HCT116 (cell line): Measurements from ENCODE around the gene LIM2. TPM values are rescaled to one million over a fixed set of nuclear protein-coding genes. Genes with fewer than 3 reads are reported as not detected.

Source experiments
- ATAC-seq: fragments of 200-7000 bp; cut with Tn5 transposase; 2 replicates; pipeline ENCODE4 v1.9.1; 2020; ENCODE audit warnings: mild to moderate bottlenecking, moderate library complexity
- BruUV-seq: library from RNA; stranded (reverse); fragments of 400-500 nt; replicated peaks from 2 replicates; lab custom pipeline; 2021; lab: Mats Ljungman, UMichigan
- CTCF ChIA-PET: fragments of 300-600 bp; sonication (Branson Sonifier 250); formaldehyde crosslinking; loops from one replicate; lab custom pipeline; 2021; ENCODE audit warnings: antibody characterized with exemption; lab: Charles Lee
- POLR2A ChIA-PET: fragments of 300-600, 350-600 bp; sonication (Branson Sonifier 250); formaldehyde crosslinking; loops from one replicate; lab custom pipeline; 2021; ENCODE audit warnings: antibody characterized with exemption; lab: Charles Lee
- RAD21 ChIA-PET, 2 experiments: fragments of 300-600 bp; sonication (Branson Sonifier 250); formaldehyde crosslinking; loops; one replicate each; lab custom pipeline; 2023; ENCODE audit warnings: low total read pairs in 2 of 2; ENCODE audit not compliant: uncharacterized antibody in 2 of 2, unreplicated experiment in 2 of 2, low non-redundant PET in 1 of 2; lab: Charles Lee
- DNase-seq: peaks from one replicate; pipeline ENCODE4 v3.0.0-alpha.2; 2010; ENCODE audit warnings: low read depth, low spot score
- H2AFZ ChIP-seq: fragments of 200-600 bp; shearing (Covaris generic), sonication (generic); 2 replicates; pipeline ENCODE4 v1.6.1; 2017; ENCODE audit warnings: low read depth, mixed run types, mixed read lengths, antibody characterized with exemption, low read length; ENCODE audit not compliant: poor library complexity, severe bottlenecking
- H3K27ac ChIP-seq: 2 replicates; pipeline ENCODE4 v1.5.1; 2012; ENCODE audit warnings: low read depth, low read length
- H3K27me3 ChIP-seq: fragments of 200-600 bp; sonication (generic); 2 replicates; pipeline ENCODE4 v1.6.1; 2016; ENCODE audit warnings: mixed run types, low read length, mixed read lengths; ENCODE audit not compliant: insufficient read depth
- H3K36me3 ChIP-seq, 2 experiments: fragments of 200-500 bp in 1 of 2; fragments of 200-600 bp in 1 of 2; sonication (Bioruptor generic) in 1 of 2; sonication (generic) in 1 of 2; 2 replicates each; pipeline versions ENCODE4 v1.5.1 to v1.6.1; 2014 to 2016; ENCODE audit warnings: low read length in 2 of 2, inconsistent platforms in 1 of 2, mixed read lengths in 1 of 2, mixed run types in 1 of 2; ENCODE audit not compliant: insufficient read depth in 2 of 2, control insufficient read depth in 1 of 2
- H3K4me1 ChIP-seq, 2 experiments: fragments of 200-600 bp in 1 of 2; sonication (generic) in 1 of 2; 2 replicates each; pipeline versions ENCODE4 v1.5.1 to v1.6.1; 2012 to 2017; ENCODE audit warnings: low read length in 2 of 2, inconsistent platforms in 1 of 2, mild to moderate bottlenecking in 1 of 2, mixed read lengths in 1 of 2, mixed run types in 1 of 2, moderate library complexity in 1 of 2; ENCODE audit not compliant: insufficient read depth in 2 of 2, control insufficient read depth in 1 of 2
- H3K4me2 ChIP-seq: fragments of 200-600 bp; sonication (generic); 2 replicates; pipeline ENCODE4 v1.6.1; 2017; ENCODE audit warnings: mixed run types, low read length, mixed read lengths
- H3K4me3 ChIP-seq, 2 experiments: fragments of 200-600 bp in 1 of 2; sonication (generic) in 1 of 2; replicated peaks in 1 of 2; 2 replicates each; pipeline ENCODE4 v1.5.1; 2011 to 2016; ENCODE audit warnings: low read length in 2 of 2, control low read depth in 1 of 2, low read depth in 1 of 2, mild to moderate bottlenecking in 1 of 2, mixed read lengths in 1 of 2, mixed run types in 1 of 2
- H3K79me2 ChIP-seq: fragments of 200-600 bp; sonication (generic); 2 replicates; pipeline ENCODE4 v1.6.1; 2017; ENCODE audit warnings: mild to moderate bottlenecking, mixed run types, low read length, moderate library complexity, mixed read lengths; ENCODE audit not compliant: insufficient read depth
- H3K9ac ChIP-seq: fragments of 200-600 bp; sonication (generic); 2 replicates; pipeline ENCODE4 v1.6.1; 2016; ENCODE audit warnings: low read length, mixed read lengths
- H3K9me2 ChIP-seq: fragments of 200-600 bp; sonication (generic), shearing (Covaris generic); 2 replicates; pipeline ENCODE4 v1.6.1; 2017; ENCODE audit warnings: mixed run types, mild to moderate bottlenecking, moderate library complexity; ENCODE audit not compliant: insufficient read depth
- H3K9me3 ChIP-seq, 2 experiments: fragments of 200-500 bp in 1 of 2; fragments of 200-600 bp in 1 of 2; sonication (Bioruptor generic) in 1 of 2; sonication (generic) in 1 of 2; 2 replicates each; pipeline ENCODE4 v1.6.1; 2014 to 2017; ENCODE audit warnings: low read length in 2 of 2, mixed read lengths in 2 of 2, inconsistent platforms in 1 of 2, low read depth in 1 of 2, mild to moderate bottlenecking in 1 of 2, mixed run types in 1 of 2, moderate library complexity in 1 of 2; ENCODE audit not compliant: control insufficient read depth in 1 of 2, insufficient read depth in 1 of 2
- H4K20me1 ChIP-seq: fragments of 200-600 bp; sonication (generic), shearing (Covaris generic); 2 replicates; pipeline ENCODE4 v1.6.1; 2017; ENCODE audit warnings: mixed run types, mild to moderate bottlenecking, moderate library complexity; ENCODE audit not compliant: insufficient read depth
- ATF3 ChIP-seq: IDR thresholded peaks from 2 replicates; pipeline ENCODE4 v1.6.1; 2012
- CBX3 ChIP-seq: IDR thresholded peaks from 2 replicates; pipeline ENCODE4 v1.6.1; 2012; ENCODE audit warnings: low read depth
- CEBPB ChIP-seq: IDR thresholded peaks from 2 replicates; pipeline ENCODE4 v1.6.1; 2012; ENCODE audit warnings: low read depth
- CTCF ChIP-seq, 3 experiments: fragments of 200-600 bp in 1 of 3; sonication (generic) in 1 of 3; IDR thresholded peaks in 2 of 3; conservative IDR thresholded peaks in 1 of 3; 2 replicates each; pipeline ENCODE4 v1.5.1; 2012 to 2017; ENCODE audit warnings: low read depth in 2 of 3, low read length in 2 of 3, antibody characterized with exemption in 1 of 3, borderline replicate concordance in 1 of 3, control low read depth in 1 of 3, mild to moderate bottlenecking in 1 of 3, mixed read lengths in 1 of 3, mixed run types in 1 of 3, moderate library complexity in 1 of 3; ENCODE audit not compliant: insufficient read depth in 1 of 3
- ELF1 ChIP-seq: IDR thresholded peaks from 2 replicates; pipeline ENCODE4 v1.6.1; 2012; ENCODE audit warnings: low read depth, borderline replicate concordance
- EZH2 ChIP-seq: fragments of 200-600 bp; sonication (generic); IDR thresholded peaks from 2 replicates; pipeline ENCODE4 v1.6.1; 2017; ENCODE audit warnings: antibody characterized with exemption, mixed run types
- EZH2phosphoT487 ChIP-seq: fragments of 200-600 bp; IDR thresholded peaks from 2 replicates; pipeline ENCODE4 v1.6.1; 2018; ENCODE audit warnings: antibody characterized with exemption, borderline replicate concordance
- FOSL1 ChIP-seq: IDR thresholded peaks from 2 replicates; pipeline ENCODE4 v1.6.1; 2012; ENCODE audit warnings: low read depth
- JUND ChIP-seq: IDR thresholded peaks from 2 replicates; pipeline ENCODE4 v1.6.1; 2012
- MAX ChIP-seq: IDR thresholded peaks from 2 replicates; pipeline ENCODE4 v1.6.1; 2012
- POLR2A ChIP-seq: IDR thresholded peaks from 2 replicates; pipeline ENCODE4 v1.7.0; 2011; ENCODE audit warnings: borderline replicate concordance; ENCODE audit not compliant: insufficient read depth, insufficient read length; ENCODE audit errors: extremely low read depth
- POLR2AphosphoS5 ChIP-seq: IDR thresholded peaks from 2 replicates; pipeline ENCODE4 v1.6.1; 2011; ENCODE audit warnings: mild to moderate bottlenecking, low read depth, low read length, moderate library complexity
- RAD21 ChIP-seq: IDR thresholded peaks from 2 replicates; pipeline ENCODE4 v1.6.1; 2012; ENCODE audit warnings: low read depth, mild to moderate bottlenecking
- REST ChIP-seq: IDR thresholded peaks from 2 replicates; pipeline ENCODE4 v1.6.1; 2012; ENCODE audit warnings: low read depth
- SP1 ChIP-seq: IDR thresholded peaks from 2 replicates; pipeline ENCODE4 v1.6.1; 2012; ENCODE audit warnings: low read depth
- SRF ChIP-seq: IDR thresholded peaks from 2 replicates; pipeline ENCODE4 v1.6.1; 2012; ENCODE audit warnings: low read depth
- ZBTB33 ChIP-seq: IDR thresholded peaks from 2 replicates; pipeline ENCODE4 v1.6.1; 2011; ENCODE audit warnings: mild to moderate bottlenecking, low read length, moderate library complexity; ENCODE audit not compliant: insufficient replicate concordance; ENCODE audit errors: extremely low read depth
- ZFX ChIP-seq: fragments of 450-650 bp; IDR thresholded peaks from 2 replicates; pipeline ENCODE4 v1.6.1; 2017
- intact Hi-C: fragments of 100-400 bp; cut with micrococcal nuclease; formaldehyde crosslinking; loops from 2 replicates; pipeline ENCODE4 v1.10.0; 2022
- total RNA-seq: library from RNA; stranded (reverse); gene quantifications from one replicate; pipeline ENCODE4 v1.2.1, GENCODE V29; 2021; ENCODE audit not compliant: unreplicated experiment

Gene LIM2
- total RNA-seq, 1 experiment from 2014 or later = not detected

- CTCF ChIA-PET = no interaction called here
- BruUV-seq = no TSS peak
- Histone ChIP-seq H3K27ac (no peak overlapping the region), H3K27me3 (peaks cover 52% of the 10 kb centered on the region), H3K4me3 (no peak overlapping the region), H3K4me2 (no peak overlapping the region), H4K20me1 (no peaks in the 10 kb centered on the region), H2AFZ (no peak overlapping the region), H3K9me2 (no peaks in the 10 kb centered on the region), H3K36me3 (no peaks in the 10 kb centered on the region), H3K9ac (no peak overlapping the region), H3K9me3 (no peaks in the 10 kb centered on the region), H3K79me2 (no peaks in the 10 kb centered on the region), H3K4me1 (no peaks in the 10 kb centered on the region)
- POLR2A ChIA-PET = no interaction called here
- intact Hi-C loops = no loop called here
- TF ChIP-seq MAX (no peak), CTCF (IDR thresholded peaks at IDR 0.05 in 2 of 3, conservative IDR thresholded peaks at IDR 0.05 in 1 of 3; ENCODE audit: borderline replicate concordance in 1 of 3, insufficient read depth in 1 of 3, low read depth in 2 of 3, low read length in 2 of 3) (no peak), JUND (no peak), POLR2AphosphoS5 (no peak), REST (no peak), ZFX (no peak), EZH2phosphoT487 (no peak), RAD21 (no peak), SRF (no peak), FOSL1 (no peak), CEBPB (no peak), POLR2A (no peak), SP1 (no peak), CBX3 (no peak), ELF1 (no peak), EZH2 (no peak), ATF3 (no peak), ZBTB33 (no peak)
- DNase-seq = no peak
- no peak for ATAC-seq
- RAD21 ChIA-PET = no interaction called here
Observed at GRCh38 chr19:51431124-51431523, 43.4 kb upstream of the LIM2 start.
